ENCODE results near the gene PFKL.

DNA sequence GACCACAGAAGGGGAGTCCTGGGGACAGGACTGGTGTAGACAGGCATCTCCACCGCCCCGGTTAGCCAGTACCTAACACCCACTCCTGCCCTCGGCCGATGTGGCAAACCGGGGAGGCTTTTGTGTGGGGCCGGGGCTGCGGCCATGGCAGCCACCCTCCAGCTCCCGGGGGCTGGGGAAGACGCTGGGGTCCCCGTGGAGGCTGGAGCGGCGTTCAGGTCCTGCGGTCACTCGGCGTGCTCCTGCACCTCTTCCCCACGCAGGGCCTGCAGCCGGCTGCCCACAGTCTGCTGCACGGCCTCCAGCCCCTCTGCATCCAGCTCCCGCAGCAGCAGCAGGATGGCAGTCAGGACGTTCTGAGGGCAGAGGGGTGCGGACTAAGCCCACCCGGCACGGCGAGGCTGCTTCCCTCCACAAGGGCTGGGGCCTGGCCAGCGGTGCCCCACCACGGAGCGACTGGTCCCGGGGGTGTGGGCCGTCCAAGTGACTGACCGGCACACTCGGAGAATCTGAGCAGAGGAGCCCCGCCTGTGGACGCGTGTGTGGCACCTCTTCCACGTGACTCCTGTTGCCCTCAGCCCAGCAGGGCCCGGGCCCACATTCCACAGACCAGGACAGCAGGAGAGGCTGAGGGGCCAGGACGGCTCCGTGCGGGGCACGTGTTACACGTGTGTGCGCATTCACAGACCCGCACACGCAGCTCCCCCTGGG lies 30.3 kb downstream of the PFKL start:
- TF ChIP-seq, protein P1, sequence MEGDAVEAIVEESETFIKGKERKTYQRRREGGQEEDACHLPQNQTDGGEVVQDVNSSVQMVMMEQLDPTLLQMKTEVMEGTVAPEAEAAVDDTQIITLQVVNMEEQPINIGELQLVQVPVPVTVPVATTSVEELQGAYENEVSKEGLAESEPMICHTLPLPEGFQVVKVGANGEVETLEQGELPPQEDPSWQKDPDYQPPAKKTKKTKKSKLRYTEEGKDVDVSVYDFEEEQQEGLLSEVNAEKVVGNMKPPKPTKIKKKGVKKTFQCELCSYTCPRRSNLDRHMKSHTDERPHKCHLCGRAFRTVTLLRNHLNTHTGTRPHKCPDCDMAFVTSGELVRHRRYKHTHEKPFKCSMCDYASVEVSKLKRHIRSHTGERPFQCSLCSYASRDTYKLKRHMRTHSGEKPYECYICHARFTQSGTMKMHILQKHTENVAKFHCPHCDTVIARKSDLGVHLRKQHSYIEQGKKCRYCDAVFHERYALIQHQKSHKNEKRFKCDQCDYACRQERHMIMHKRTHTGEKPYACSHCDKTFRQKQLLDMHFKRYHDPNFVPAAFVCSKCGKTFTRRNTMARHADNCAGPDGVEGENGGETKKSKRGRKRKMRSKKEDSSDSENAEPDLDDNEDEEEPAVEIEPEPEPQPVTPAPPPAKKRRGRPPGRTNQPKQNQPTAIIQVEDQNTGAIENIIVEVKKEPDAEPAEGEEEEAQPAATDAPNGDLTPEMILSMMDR (conservative IDR thresholded peaks at IDR 0.05): no peak
- no peak for TF ChIP-seq EZH2 (IDR thresholded peaks at IDR 0.05; ENCODE audit: low read depth)

Data from PC-9 (cell line).